Fibroblast of lung (primary cell): ENCODE results near the gene ZXDC.

ENCODE experiments used
- CTCF ChIP-seq, 2 donors: IDR thresholded peaks in 1 of 2; conservative IDR thresholded peaks in 1 of 2; 1 replicate in 1 of 2; 2 replicates in 1 of 2; pipeline ENCODE4 v1.5.1; 2011 to 2012; ENCODE audit warnings: low read length in 2 of 2, control low read depth in 1 of 2, inconsistent platforms in 1 of 2, low read depth in 1 of 2, mild to moderate bottlenecking in 1 of 2
- EZH2 ChIP-seq: IDR thresholded peaks from 2 replicates; pipeline ENCODE4 v1.5.1; 2012; ENCODE audit warnings: low read length, control low read depth, mild to moderate bottlenecking; ENCODE audit errors: missing control alignments

- no peak for TF ChIP-seq CTCF (conservative IDR thresholded peaks at IDR 0.05 in 1 of 2, IDR thresholded peaks at IDR 0.05 in 1 of 2; ENCODE audit: low read depth in 1 of 2, low read length in 2 of 2)
- no peak for TF ChIP-seq EZH2
Measured at GRCh38 chr3:126486360-126486847, 10.7 kb upstream of the ZXDC start.
